Heart left ventricle (tissue), 16 donors: ENCODE data around the gene G6PD. TPM values are rescaled to one million over a fixed set of nuclear protein-coding genes. Genes with fewer than 3 reads are reported as not detected.

Experiments used
- ATAC-seq, 4 donors: fragments of 200-7000 bp; cut with Tn5 transposase; one replicate each; pipeline ENCODE4 v1.9.1; 2020 to 2022; ENCODE audit warnings: moderate library complexity in 4 of 4, mild to moderate bottlenecking in 3 of 4, moderate number of reproducible peaks in 1 of 4
- DNase-seq, 5 donors: peaks; one replicate each; pipeline ENCODE4 v3.0.0-alpha.2; 2020
- H3K27ac ChIP-seq, 12 donors: fragments of 200-600 bp; sonication (generic) in 4 of 12; one replicate each; pipeline versions ENCODE4 v1.5.0 to v1.8.0; 2016 to 2022; ENCODE audit warnings: mild to moderate bottlenecking in 2 of 12
- H3K27me3 ChIP-seq, 9 donors: fragments of 200-600 bp; sonication (generic) in 2 of 9; one replicate each; pipeline versions ENCODE4 v1.5.1 to v1.8.0; 2016 to 2022; ENCODE audit warnings: mild to moderate bottlenecking in 3 of 9
- H3K36me3 ChIP-seq, 9 donors: fragments of 200-600 bp; sonication (generic) in 2 of 9; one replicate each; pipeline versions ENCODE4 v1.5.0 to v1.8.0; 2018 to 2022; ENCODE audit warnings: mild to moderate bottlenecking in 2 of 9
- H3K4me1 ChIP-seq, 12 donors: fragments of 200-600 bp; sonication (generic) in 4 of 12; one replicate each; pipeline versions ENCODE4 v1.5.0 to v1.8.0; 2016 to 2022; ENCODE audit warnings: mild to moderate bottlenecking in 3 of 12
- H3K4me3 ChIP-seq, 12 donors: fragments of 200-600 bp; sonication (generic) in 4 of 12; one replicate each; pipeline versions ENCODE4 v1.5.0 to v1.8.0; 2017 to 2022; ENCODE audit warnings: mild to moderate bottlenecking in 9 of 12, moderate library complexity in 4 of 12
- H3K9me3 ChIP-seq, 12 donors: fragments of 200-600 bp; sonication (generic) in 4 of 12; one replicate each; pipeline versions ENCODE4 v1.5.0 to v1.8.0; 2016 to 2022; ENCODE audit warnings: mild to moderate bottlenecking in 1 of 12
- CTCF ChIP-seq, 12 donors: fragments of 200-600 bp; sonication (generic) in 4 of 12; IDR thresholded peaks; one replicate each; pipeline versions ENCODE4 v1.5.0 to v1.8.0; 2018 to 2022; ENCODE audit warnings: antibody characterized with exemption in 12 of 12, mild to moderate bottlenecking in 5 of 12
- POLR2A ChIP-seq, 2 donors: fragments of 450-650 bp; IDR thresholded peaks; one replicate each; pipeline ENCODE4 v1.6.1; 2017; ENCODE audit warnings: antibody characterized with exemption in 2 of 2, mild to moderate bottlenecking in 2 of 2, moderate library complexity in 2 of 2
- WGBS, 4 donors: extraction: QIAGEN DNeasy Blood & Tissue Kit in 2 of 4; methylation state at CpG; one replicate each; pipeline versions ENCODE4 v1.1.5 to v1.1.7; 2013 to 2018; 5-methylcytosine and 5-hydroxymethylcytosine counted together
- intact Hi-C, 10 donors: fragments of 100-400 bp; cut with DNase I; formaldehyde crosslinking; loops; one replicate each; pipeline versions ENCODE4 v1.11.1 to v1.14.2; 2022
- polyA plus RNA-seq, 2 donors: library from polyadenylated mRNA; stranded (reverse); fragments of 200-250 nt; gene quantifications; one replicate each; pipeline ENCODE4 v1.2.3, GENCODE V29; 2013
- total RNA-seq, 9 donors: library from RNA; depleted of rRNA in 2 of 9; stranded (reverse); fragments of >200 nt in 2 of 9; fragmentation: NEBNext Ultra II Directional in 3 of 9; extraction: Animal tissue kit (Norgen Biotek cat#: 25700) in 3 of 9; gene quantifications; one replicate each; pipeline versions ENCODE4 v1.1.0 to v1.2.4, GENCODE V29; 2016 to 2023
- donor health status: ischemic (EF 13 %, LVEDD 7.1; RV severe dilation, severe dysfunction).
- donor health status: healthy with polysubstance abuse.
- donor health status: DM: no; HTN: yes; CAD: no.
- donor health status: DM: no; HTN: no; CAD: no.
- donor health status: ischemic (EF 25% LVEDD 6.9; RV normal size, moderate dysfunction).
- donor health status: ischemic (EF 25% LVEDD 5.7; RV mildly dilated, moderate dysfunction).
- donor health status: healthy.
- donor health status: DM: yes; HTN: yes; CAD: no.
- donor health status: ischemic (EF 35%, LVEDD 5.7; RV mildly dilated, moderate dysfunction).
- donor health status: nonischemic (EF 11% LVEDD 7.7; RV severe dilation, severe dysfunction).
- donor health status: DM: yes; HTN: yes; CAD: no.
- donor health status: PGD.
- donor health status: ischemic (EF 29% LVEDD 5.4; RV normal size, mild dysfunction).
- donor health status: nonischemic (EF 23%, LVEDD 6.1; RV moderate dilation, normal function).

Gene G6PD
- total and polyA plus RNA-seq, 11 donors = 5.9 to 41.3 (median 11.2) TPM

GRCh38 chrX:154488336-154489075, 58.1 kb downstream of the G6PD start:
- TF ChIP-seq CTCF (IDR thresholded peaks at IDR 0.05) (no peak), POLR2A (IDR thresholded peaks at IDR 0.05) (no peak)
- DNase-seq (no peak), ATAC-seq (no peak)
- 88 to 93% (median 90%) methylated on average over 14 to 20 of the region's 20 CpGs for WGBS, 4 donors
- Histone ChIP-seq H3K4me3 (no peak overlapping the region), H3K27me3 (no peaks in the 10 kb centered on the region), H3K36me3 (peaks cover 0 to 9% (median 6%) of the 10 kb centered on the region in 9 donors), H3K27ac (no peak overlapping the region), H3K4me1 (peaks cover 0 to 38% (median 17%) of the 10 kb centered on the region in 12 donors), H3K9me3 (no peaks in the 10 kb centered on the region)
- intact Hi-C loops = no loop called here

GRCh38 chrX:154487518-154488290, 58.9 kb downstream of the G6PD start:
- intact Hi-C loops = no loop called here
- WGBS, 4 donors = 92 to 95% (median 93%) methylated on average over 22 to 28 of the region's 28 CpGs
- peaks cover 0 to 39% (median 17%) of the 10 kb centered on the region in 12 donors for H3K4me1 ChIP-seq
- no peaks in the 10 kb centered on the region for H3K9me3 ChIP-seq
- H3K27ac ChIP-seq = peak overlapping the region in 9 of 12 donors; percentile 81 to 96 (median 91)
- ATAC-seq (no peak), DNase-seq (no peak)
- H3K27me3 ChIP-seq = no peaks in the 10 kb centered on the region
- H3K36me3 ChIP-seq = peaks cover 0 to 9% (median 6%) of the 10 kb centered on the region in 9 donors
- TF ChIP-seq POLR2A (IDR thresholded peaks at IDR 0.05) (no peak), CTCF (IDR thresholded peaks at IDR 0.05) (no peak)
- H3K4me3 ChIP-seq = peak overlapping the region in 1 of 12 donors; percentile 92

- Histone ChIP-seq H3K27ac (peak within 1 kb of the TSS; percentile 78 to 96 (median 92)), H3K36me3 (peaks cover 0 to 9% (median 6%) of the 10 kb centered on the region in 9 donors), H3K4me1 (peaks cover 0 to 39% (median 17%) of the 10 kb centered on the region in 12 donors), H3K9me3 (no peaks in the 10 kb centered on the region), H3K27me3 (no peaks in the 10 kb centered on the region), H3K4me3 (peak within 1 kb of the TSS; percentile 50 to 92 (median 68))
- WGBS, 4 donors = 1 to 47% (median 21%) methylated on average over 3 to 90 of the region's 95 CpGs
- intact Hi-C loops = no loop called here
- TF ChIP-seq POLR2A (IDR thresholded peaks at IDR 0.05) = no peak
- no peak for TF ChIP-seq CTCF (IDR thresholded peaks at IDR 0.05)
- DNase-seq = peak; percentile 62 to 80 (median 72)
- ATAC-seq = peak in 3 of 4 donors; percentile 40 to 49 (median 41)
These were observed 60.0 kb downstream of the G6PD start, which contains the start of gene UBL4A for GRCh38 chrX:154486396-154487207. UBL4A (minus strand) TSS chrX:154486615; CDS start chrX:154486584, 31 bp downstream.
